Liver (tissue), 3 donors: ENCODE data around the gene PLK3.
"Not testable (repeated sequence)": the region's sequence is repeated elsewhere in the genome, so short reads cannot be mapped to it uniquely, and the experiment has no call there.

Experiments
- EGR1 ChIP-seq, 2 donors: IDR thresholded peaks; 2 replicates each; pipeline ENCODE4 v1.6.1; 2016 to 2018; ENCODE audit warnings: antibody characterized with exemption in 2 of 2, low read depth in 2 of 2
- FOXA2 ChIP-seq: IDR thresholded peaks from 2 replicates; pipeline ENCODE4 v1.6.1; 2016; ENCODE audit warnings: antibody characterized with exemption
- GABPA ChIP-seq, 2 donors: IDR thresholded peaks in 1 of 2; conservative IDR thresholded peaks in 1 of 2; 2 replicates each; pipeline ENCODE4 v1.6.1; 2016; ENCODE audit warnings: antibody characterized with exemption in 2 of 2, mild to moderate bottlenecking in 1 of 2, moderate library complexity in 1 of 2
- JUND ChIP-seq, 2 donors: IDR thresholded peaks; 2 replicates each; pipeline ENCODE4 v1.6.1; 2016; ENCODE audit warnings: antibody characterized with exemption in 2 of 2
- RAD21 ChIP-seq, 2 donors: IDR thresholded peaks; 2 replicates each; pipeline ENCODE4 v1.6.1; 2016; ENCODE audit warnings: antibody characterized with exemption in 2 of 2, mild to moderate bottlenecking in 2 of 2
- SP1 ChIP-seq: IDR thresholded peaks from 2 replicates; pipeline ENCODE4 v1.6.1; 2018; ENCODE audit warnings: antibody characterized with exemption, mild to moderate bottlenecking
- YY1 ChIP-seq: IDR thresholded peaks from 2 replicates; pipeline ENCODE4 v1.6.1; 2016; ENCODE audit warnings: antibody characterized with exemption, mild to moderate bottlenecking
- TF ChIP-seq, protein P1 (sequence below): fragments of 150-350 bp; IDR thresholded peaks from 2 replicates; pipeline ENCODE4 v1.5.1; 2017; ENCODE audit warnings: improper control_type of control experiment, low read depth, low read length; ENCODE audit not compliant: missing input control
- TF ChIP-seq, protein P2 (sequence below): IDR thresholded peaks from 2 replicates; pipeline ENCODE4 v1.6.1; 2016; ENCODE audit warnings: antibody characterized with exemption
- TF ChIP-seq, protein P3 (sequence below): IDR thresholded peaks from 2 replicates; pipeline ENCODE4 v1.6.1; 2016; ENCODE audit warnings: antibody characterized with exemption
- TF ChIP-seq, protein P4 (sequence below): IDR thresholded peaks from 2 replicates; pipeline ENCODE4 v1.6.1; 2016; ENCODE audit warnings: antibody characterized with exemption, mild to moderate bottlenecking
- TF ChIP-seq, protein P5 (sequence below): IDR thresholded peaks from 2 replicates; pipeline ENCODE4 v1.6.1; 2016; ENCODE audit warnings: antibody characterized with exemption
- donor health status: healthy.
- donor health status: healthy.

DNA sequence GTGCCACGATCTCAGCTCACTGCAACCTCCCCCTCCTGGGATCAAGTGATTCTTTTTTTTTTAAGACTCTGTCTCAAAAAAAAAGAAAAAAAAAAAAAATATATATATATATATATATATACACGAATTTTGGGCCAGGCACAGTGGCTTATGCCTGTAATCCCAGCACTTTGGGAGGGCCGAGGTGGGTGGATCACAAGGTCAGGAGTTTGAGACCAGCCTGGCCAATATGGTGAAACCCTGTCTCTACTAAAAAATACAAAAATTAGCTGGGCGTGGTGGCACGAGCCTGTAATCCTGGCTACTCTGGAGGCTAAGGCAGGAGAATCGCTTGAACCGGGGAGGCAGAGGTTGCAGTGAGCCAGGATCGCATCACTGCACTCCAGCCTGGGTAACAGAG, 2.3 kb upstream of the PLK3 start:
- TF ChIP-seq JUND (IDR thresholded peaks at IDR 0.05); GABPA (IDR thresholded peaks at IDR 0.05 in 1 of 2, conservative IDR thresholded peaks at IDR 0.05 in 1 of 2); YY1; FOXA2; RAD21 (IDR thresholded peaks at IDR 0.05); EGR1 (IDR thresholded peaks at IDR 0.05; ENCODE audit: low read depth in 2 of 2); SP1: not testable (repeated sequence)
- TF ChIP-seq, protein P1, sequence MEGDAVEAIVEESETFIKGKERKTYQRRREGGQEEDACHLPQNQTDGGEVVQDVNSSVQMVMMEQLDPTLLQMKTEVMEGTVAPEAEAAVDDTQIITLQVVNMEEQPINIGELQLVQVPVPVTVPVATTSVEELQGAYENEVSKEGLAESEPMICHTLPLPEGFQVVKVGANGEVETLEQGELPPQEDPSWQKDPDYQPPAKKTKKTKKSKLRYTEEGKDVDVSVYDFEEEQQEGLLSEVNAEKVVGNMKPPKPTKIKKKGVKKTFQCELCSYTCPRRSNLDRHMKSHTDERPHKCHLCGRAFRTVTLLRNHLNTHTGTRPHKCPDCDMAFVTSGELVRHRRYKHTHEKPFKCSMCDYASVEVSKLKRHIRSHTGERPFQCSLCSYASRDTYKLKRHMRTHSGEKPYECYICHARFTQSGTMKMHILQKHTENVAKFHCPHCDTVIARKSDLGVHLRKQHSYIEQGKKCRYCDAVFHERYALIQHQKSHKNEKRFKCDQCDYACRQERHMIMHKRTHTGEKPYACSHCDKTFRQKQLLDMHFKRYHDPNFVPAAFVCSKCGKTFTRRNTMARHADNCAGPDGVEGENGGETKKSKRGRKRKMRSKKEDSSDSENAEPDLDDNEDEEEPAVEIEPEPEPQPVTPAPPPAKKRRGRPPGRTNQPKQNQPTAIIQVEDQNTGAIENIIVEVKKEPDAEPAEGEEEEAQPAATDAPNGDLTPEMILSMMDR, result not testable (repeated sequence)
- TF ChIP-seq, protein P2, sequence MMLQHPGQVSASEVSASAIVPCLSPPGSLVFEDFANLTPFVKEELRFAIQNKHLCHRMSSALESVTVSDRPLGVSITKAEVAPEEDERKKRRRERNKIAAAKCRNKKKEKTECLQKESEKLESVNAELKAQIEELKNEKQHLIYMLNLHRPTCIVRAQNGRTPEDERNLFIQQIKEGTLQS, result not testable (repeated sequence)
- TF ChIP-seq, protein P3, sequence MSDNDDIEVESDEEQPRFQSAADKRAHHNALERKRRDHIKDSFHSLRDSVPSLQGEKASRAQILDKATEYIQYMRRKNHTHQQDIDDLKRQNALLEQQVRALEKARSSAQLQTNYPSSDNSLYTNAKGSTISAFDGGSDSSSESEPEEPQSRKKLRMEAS, result not testable (repeated sequence)
- TF ChIP-seq, protein P4, sequence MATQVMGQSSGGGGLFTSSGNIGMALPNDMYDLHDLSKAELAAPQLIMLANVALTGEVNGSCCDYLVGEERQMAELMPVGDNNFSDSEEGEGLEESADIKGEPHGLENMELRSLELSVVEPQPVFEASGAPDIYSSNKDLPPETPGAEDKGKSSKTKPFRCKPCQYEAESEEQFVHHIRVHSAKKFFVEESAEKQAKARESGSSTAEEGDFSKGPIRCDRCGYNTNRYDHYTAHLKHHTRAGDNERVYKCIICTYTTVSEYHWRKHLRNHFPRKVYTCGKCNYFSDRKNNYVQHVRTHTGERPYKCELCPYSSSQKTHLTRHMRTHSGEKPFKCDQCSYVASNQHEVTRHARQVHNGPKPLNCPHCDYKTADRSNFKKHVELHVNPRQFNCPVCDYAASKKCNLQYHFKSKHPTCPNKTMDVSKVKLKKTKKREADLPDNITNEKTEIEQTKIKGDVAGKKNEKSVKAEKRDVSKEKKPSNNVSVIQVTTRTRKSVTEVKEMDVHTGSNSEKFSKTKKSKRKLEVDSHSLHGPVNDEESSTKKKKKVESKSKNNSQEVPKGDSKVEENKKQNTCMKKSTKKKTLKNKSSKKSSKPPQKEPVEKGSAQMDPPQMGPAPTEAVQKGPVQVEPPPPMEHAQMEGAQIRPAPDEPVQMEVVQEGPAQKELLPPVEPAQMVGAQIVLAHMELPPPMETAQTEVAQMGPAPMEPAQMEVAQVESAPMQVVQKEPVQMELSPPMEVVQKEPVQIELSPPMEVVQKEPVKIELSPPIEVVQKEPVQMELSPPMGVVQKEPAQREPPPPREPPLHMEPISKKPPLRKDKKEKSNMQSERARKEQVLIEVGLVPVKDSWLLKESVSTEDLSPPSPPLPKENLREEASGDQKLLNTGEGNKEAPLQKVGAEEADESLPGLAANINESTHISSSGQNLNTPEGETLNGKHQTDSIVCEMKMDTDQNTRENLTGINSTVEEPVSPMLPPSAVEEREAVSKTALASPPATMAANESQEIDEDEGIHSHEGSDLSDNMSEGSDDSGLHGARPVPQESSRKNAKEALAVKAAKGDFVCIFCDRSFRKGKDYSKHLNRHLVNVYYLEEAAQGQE, result not testable (repeated sequence)
- TF ChIP-seq, protein P5, sequence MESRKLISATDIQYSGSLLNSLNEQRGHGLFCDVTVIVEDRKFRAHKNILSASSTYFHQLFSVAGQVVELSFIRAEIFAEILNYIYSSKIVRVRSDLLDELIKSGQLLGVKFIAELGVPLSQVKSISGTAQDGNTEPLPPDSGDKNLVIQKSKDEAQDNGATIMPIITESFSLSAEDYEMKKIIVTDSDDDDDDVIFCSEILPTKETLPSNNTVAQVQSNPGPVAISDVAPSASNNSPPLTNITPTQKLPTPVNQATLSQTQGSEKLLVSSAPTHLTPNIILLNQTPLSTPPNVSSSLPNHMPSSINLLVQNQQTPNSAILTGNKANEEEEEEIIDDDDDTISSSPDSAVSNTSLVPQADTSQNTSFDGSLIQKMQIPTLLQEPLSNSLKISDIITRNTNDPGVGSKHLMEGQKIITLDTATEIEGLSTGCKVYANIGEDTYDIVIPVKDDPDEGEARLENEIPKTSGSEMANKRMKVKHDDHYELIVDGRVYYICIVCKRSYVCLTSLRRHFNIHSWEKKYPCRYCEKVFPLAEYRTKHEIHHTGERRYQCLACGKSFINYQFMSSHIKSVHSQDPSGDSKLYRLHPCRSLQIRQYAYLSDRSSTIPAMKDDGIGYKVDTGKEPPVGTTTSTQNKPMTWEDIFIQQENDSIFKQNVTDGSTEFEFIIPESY, result not testable (repeated sequence)
